ENCODE results near the gene GPX3. TPM values are rescaled to one million over a fixed set of nuclear protein-coding genes. Genes with fewer than 3 reads are reported as not detected.
A peak's percentile ranks its signal among the peaks of the same experiment; 100 is the strongest.

Gene GPX3
- total RNA-seq, 1 experiment from 2014 or later, result 20.4 TPM

- Histone ChIP-seq H2BK15ac (ENCODE audit: low read depth, low read length) (no peak overlapping the region), H2BK120ac (ENCODE audit: low read depth, low read length, poor library complexity, severe bottlenecking) (no peak overlapping the region), H2AFZ (ENCODE audit: low read length) (no peak overlapping the region), H3K79me1 (ENCODE audit: insufficient read depth, low read depth, low read length, poor library complexity, severe bottlenecking) (no peaks in the 10 kb centered on the region), H3K27me3 (ENCODE audit: insufficient read depth, low read length) (no peaks in the 10 kb centered on the region), H3K4me1 (ENCODE audit: insufficient read depth, low read length) (no peaks in the 10 kb centered on the region), H4K91ac (ENCODE audit: insufficient read length, low read depth, low read length) (no peak overlapping the region), H2BK5ac (ENCODE audit: insufficient read length, low read length) (no peak overlapping the region), H2BK20ac (ENCODE audit: low read depth, low read length, poor library complexity, severe bottlenecking) (no peak overlapping the region), H4K8ac (replicated peaks; ENCODE audit: insufficient read length, low read depth, low read length) (no peak overlapping the region), H4K5ac (ENCODE audit: insufficient read length, low read depth, low read length) (no peak overlapping the region), H4K20me1 (ENCODE audit: control insufficient read depth, insufficient read depth, insufficient read length) (no peaks in the 10 kb centered on the region), H3K23me2 (ENCODE audit: insufficient read length, low read depth, low read length, poor library complexity, severe bottlenecking) (no peaks in the 10 kb centered on the region), H3K9me3 (ENCODE audit: control insufficient read depth, low read depth, low read length) (no peaks in the 10 kb centered on the region), H3K4ac (ENCODE audit: low read depth, low read length) (no peak overlapping the region), H2BK12ac (ENCODE audit: insufficient read length, low read depth, low read length) (no peak overlapping the region), H3K79me2 (ENCODE audit: insufficient read depth, low read length) (no peaks in the 10 kb centered on the region), H3K56ac (ENCODE audit: insufficient read length, low read depth, low read length) (no peak overlapping the region), H3K4me2 (ENCODE audit: insufficient read depth, insufficient read length, low read length) (no peak overlapping the region), H3K9ac (ENCODE audit: extremely low read depth, insufficient read length, low read length) (no peak overlapping the region), H3T11ph (ENCODE audit: low read length) (no peak overlapping the region), H2AK5ac (ENCODE audit: insufficient read length, low read length) (no peak overlapping the region), H3K14ac (ENCODE audit: insufficient read depth, low read length) (no peak overlapping the region), H3K23ac (ENCODE audit: insufficient read length, low read depth, low read length) (no peak overlapping the region), H3K18ac (ENCODE audit: insufficient read length, low read depth, low read length) (no peak overlapping the region), H3K27ac (ENCODE audit: insufficient read length, low read depth, low read length) (no peak overlapping the region)
- Mint-ChIP-seq H3K27me3 (ENCODE audit: low read depth) (no peaks in the 10 kb centered on the region), H3K36me3 (ENCODE audit: insufficient read depth in 1 of 3, low read depth in 3 of 3) (peaks cover 3 to 37% (median 35%) of the 10 kb centered on the region in 3 experiments; a peak in 4 of 7 replicates), H3K4me1 (peaks cover 0 to 5% of the 10 kb centered on the region in 2 experiments; a peak in 1 of 4 replicates), H3K4me3 (no peak overlapping the region), H3K27ac (peak overlapping the region in 2 of 3 experiments; percentile 7 to 25; a peak in 1 of 7 replicates), H3K9me3 (no peaks in the 10 kb centered on the region)
- WGBS (ENCODE audit: extremely low coverage, insufficient read length, low lambda C conversion rate), result no CpG with 5 or more reads among the region's 13 CpGs
- peak; percentile 68 for DNase-seq
- TF ChIP-seq CTCF (conservative IDR thresholded peaks at IDR 0.05), result peak; percentile 81
Measured at GRCh38 chr5:151047814-151048425, 27.5 kb downstream of the GPX3 start.

All from H9 (cell line).